CD4-positive, alpha-beta T cell (primary cell): Measurements from ENCODE around the gene ANKRD13D. TPM values are rescaled to one million over a fixed set of nuclear protein-coding genes. Genes with fewer than 3 reads are reported as not detected.

Experiments used
- ATAC-seq: fragments of 200-7000 bp; cut with Tn5 transposase; one replicate; pipeline ENCODE4 v1.10.0; 2022; ENCODE audit warnings: mild to moderate bottlenecking; ENCODE audit not compliant: poor library complexity
- CTCF ChIA-PET: fragments of 350-600 bp; sonication (Branson Sonifier 250); formaldehyde crosslinking; loops from one replicate; lab custom pipeline; 2021; ENCODE audit warnings: antibody characterized with exemption, inconsistent platforms; lab: Charles Lee
- POLR2A ChIA-PET: fragments of 350-600 bp; sonication (Branson Sonifier 250); formaldehyde crosslinking; loops from one replicate; lab custom pipeline; 2021; ENCODE audit warnings: antibody characterized with exemption, inconsistent platforms; lab: Charles Lee
- DNase-seq, 14 experiments: peaks; one replicate each; pipeline ENCODE4 v3.0.0-alpha.2; 2013 to 2020; ENCODE audit warnings: mixed read lengths in 2 of 14
- H3K27ac ChIP-seq, 2 donors: one replicate each; pipeline versions ENCODE4 v1.5.1 to v1.7.0; 2013; ENCODE audit warnings: low read length in 2 of 2, low read depth in 1 of 2, mild to moderate bottlenecking in 1 of 2
- H3K27me3 ChIP-seq, 2 experiments: 1 replicate in 1 of 2; 2 replicates in 1 of 2; pipeline versions ENCODE4 v1.6.1 to v1.7.0; 2013; ENCODE audit warnings: low read length in 2 of 2, control low read depth in 1 of 2, mild to moderate bottlenecking in 1 of 2, moderate library complexity in 1 of 2; ENCODE audit not compliant: insufficient read depth in 2 of 2, control insufficient read depth in 1 of 2
- H3K36me3 ChIP-seq: one replicate; pipeline ENCODE4 v1.6.1; 2013; ENCODE audit warnings: low read length, control low read depth; ENCODE audit not compliant: insufficient read depth
- H3K4me1 ChIP-seq: one replicate; pipeline ENCODE4 v1.6.1; 2013; ENCODE audit warnings: low read length, control low read depth; ENCODE audit not compliant: insufficient read depth
- H3K4me3 ChIP-seq: one replicate; pipeline ENCODE4 v1.5.1; 2013; ENCODE audit warnings: mild to moderate bottlenecking, low read length, moderate library complexity
- H3K9me3 ChIP-seq, 2 experiments: 1 replicate in 1 of 2; 2 replicates in 1 of 2; pipeline versions ENCODE4 v1.6.1 to v1.7.0; 2013; ENCODE audit warnings: low read length in 2 of 2, mild to moderate bottlenecking in 2 of 2, control low read depth in 1 of 2, moderate library complexity in 1 of 2; ENCODE audit not compliant: control insufficient read depth in 1 of 2, insufficient read depth in 1 of 2
- H3K27ac Mint-ChIP-seq: one replicate; pipeline ENCODE4 v1.8.0; 2020; ENCODE audit warnings: mixed read lengths
- H3K27me3 Mint-ChIP-seq: one replicate; pipeline ENCODE4 v1.8.0; 2021; ENCODE audit warnings: mixed read lengths
- H3K36me3 Mint-ChIP-seq: one replicate; pipeline ENCODE4 v1.8.0; 2021; ENCODE audit warnings: low read depth, mixed read lengths
- H3K4me1 Mint-ChIP-seq: one replicate; pipeline ENCODE4 v1.8.0; 2021; ENCODE audit warnings: low read depth, mixed read lengths
- H3K4me3 Mint-ChIP-seq: one replicate; pipeline ENCODE4 v1.8.0; 2020; ENCODE audit warnings: mild to moderate bottlenecking, mixed read lengths
- H3K9me3 Mint-ChIP-seq: one replicate; pipeline ENCODE4 v1.8.0; 2020; ENCODE audit warnings: mixed read lengths
- CTCF ChIP-seq: fragments of 200-600 bp; IDR thresholded peaks from one replicate; pipeline ENCODE4 v1.8.0; 2022; ENCODE audit warnings: antibody characterized with exemption, mild to moderate bottlenecking
- intact Hi-C, 2 experiments: fragments of 100-400 bp; cut with DNase I in 1 of 2; cut with micrococcal nuclease in 1 of 2; formaldehyde crosslinking; loops; one replicate each; pipeline versions ENCODE4 v1.15.1 to v1.9.0; 2023 to 2025; cut with DNase I, micrococcal nuclease
- total RNA-seq, 174 experiments: library from RNA in 2 of 174; stranded (reverse) in 2 of 174; gene quantifications; one replicate each; pipeline ENCODE4 v1.2.3 and lab custom pipeline; 2021 to 2026

Gene ANKRD13D
- total RNA-seq, 2 experiments from 2014 or later: 160 to 161 TPM

- no peak for DNase-seq
Observed at GRCh38 chr11:67264260-67264659, 24.8 kb upstream of the ANKRD13D start.

GRCh38 chr11:67264877-67265632, 24.0 kb upstream of the ANKRD13D start:
- ChIA-PET POLR2A (interaction anchor here (0.7 to 1.7 kb wide), 3 partner anchors 24 to 118 kb away, joined by 3 to 9 read pairs (median 3); partner anchors contain the start of gene ANKRD13D), CTCF (interaction anchor here (0.9 to 4.9 kb wide), 3 partner anchors 49 to 117 kb away, joined by 3 to 57 read pairs (median 3); no protein-coding TSS in a partner anchor)
- no peak overlapping the region for H3K27ac ChIP-seq
- H3K36me3 Mint-ChIP-seq: peaks cover 33% of the 10 kb centered on the region
- H3K4me3 ChIP-seq: no peak overlapping the region
- no peak for ATAC-seq
- H3K4me1 Mint-ChIP-seq: peaks cover 72% of the 10 kb centered on the region
- no peak for TF ChIP-seq CTCF
- H3K9me3 ChIP-seq: no peaks in the 10 kb centered on the region
- peak in 2 of 14 experiments; percentile 4 to 27 for DNase-seq
- H3K9me3 Mint-ChIP-seq: no peaks in the 10 kb centered on the region
- peak overlapping the region; percentile 90 for H3K4me3 Mint-ChIP-seq
- H3K4me1 ChIP-seq: peaks cover 63% of the 10 kb centered on the region
- H3K27me3 ChIP-seq: no peaks in the 10 kb centered on the region
- H3K27ac Mint-ChIP-seq: peak overlapping the region; percentile 88
- intact Hi-C loops: no loop called here
- H3K27me3 Mint-ChIP-seq: no peaks in the 10 kb centered on the region
- peaks cover 21% of the 10 kb centered on the region for H3K36me3 ChIP-seq

More at GRCh38 chr11:67264260-67264659, 24.8 kb upstream of the ANKRD13D start:
- Histone ChIP-seq H3K27ac (no peak overlapping the region), H3K4me3 (no peak overlapping the region), H3K4me1 (peaks cover 55% of the 10 kb centered on the region), H3K36me3 (peaks cover 17% of the 10 kb centered on the region), H3K27me3 (no peaks in the 10 kb centered on the region), H3K9me3 (no peaks in the 10 kb centered on the region)
- ATAC-seq: no peak
- CTCF ChIA-PET: interaction anchor here (0.8 to 4.9 kb wide), 3 partner anchors 11 to 52 kb away, joined by 3 to 57 read pairs (median 3); no protein-coding TSS in a partner anchor
- intact Hi-C loops: no loop called here
- Mint-ChIP-seq H3K27ac (peak overlapping the region; percentile 88), H3K4me1 (peaks cover 66% of the 10 kb centered on the region), H3K9me3 (no peaks in the 10 kb centered on the region), H3K36me3 (peaks cover 31% of the 10 kb centered on the region), H3K27me3 (no peaks in the 10 kb centered on the region), H3K4me3 (peak overlapping the region; percentile 90)
- no peak for TF ChIP-seq CTCF
- POLR2A ChIA-PET: interaction anchor here (1.7 kb wide), 1 partner anchor 53 kb away, joined by 9 read pairs; no protein-coding TSS in a partner anchor

- intact Hi-C loops: loop anchor here (1.0 kb wide), 1 partner anchor 51 kb away; no protein-coding TSS in a partner anchor
- Mint-ChIP-seq H3K36me3 (peaks cover 41% of the 10 kb centered on the region), H3K27ac (peak overlapping the region; percentile 88), H3K4me3 (peak overlapping the region; percentile 85), H3K27me3 (no peaks in the 10 kb centered on the region), H3K9me3 (no peaks in the 10 kb centered on the region), H3K4me1 (peaks cover 75% of the 10 kb centered on the region)
- POLR2A ChIA-PET: interaction anchor here (0.7 to 8.8 kb wide), 11 partner anchors 12 to 117 kb away, joined by 3 to 188 read pairs (median 14); partner anchors contain the start of genes ANKRD13D, POLD4 and SSH3
- peak; percentile 59 for TF ChIP-seq CTCF
- CTCF ChIA-PET: interaction anchor here (0.9 to 6.7 kb wide), 7 partner anchors 22 to 117 kb away, joined by 3 to 64 read pairs (median 7); partner anchors contain the start of gene ANKRD13D
- Histone ChIP-seq H3K27me3 (no peaks in the 10 kb centered on the region), H3K9me3 (no peaks in the 10 kb centered on the region), H3K4me1 (peaks cover 71% of the 10 kb centered on the region), H3K4me3 (peak overlapping the region; percentile 27), H3K27ac (peak overlapping the region; percentile 15 to 33), H3K36me3 (peaks cover 21% of the 10 kb centered on the region)
- peak; percentile 58 to 92 (median 76) for DNase-seq
- ATAC-seq: peak; percentile 47
Observed at GRCh38 chr11:67265633-67266448, 23.3 kb upstream of the ANKRD13D start.
